ENCODE measurements around the gene PAX8. TPM values are rescaled to one million over a fixed set of nuclear protein-coding genes. Genes with fewer than 3 reads are reported as not detected.

The PAX8 gene
- total RNA-seq, 1 donor = 2.9 TPM

GRCh38 chr2:113207021-113207420 is 71.7 kb downstream of the PAX8 start:
- DNase-seq (ENCODE audit: insufficient read length, low spot score, missing footprints) = peak; percentile 59
- H3K4me2 ChIP-seq (ENCODE audit: insufficient read depth, low read length) = no peak overlapping the region
- TF ChIP-seq CTCF (IDR thresholded peaks at IDR 0.05; ENCODE audit: extremely low read depth, low read depth, low read length) = no peak
- no peak overlapping the region for H2AFZ ChIP-seq (ENCODE audit: low read length)
- H3K36me3 ChIP-seq (ENCODE audit: insufficient read depth, low read length) = no peaks in the 10 kb centered on the region
- no peak overlapping the region for H3K27ac ChIP-seq (ENCODE audit: low read depth, low read length)
- H4K20me1 ChIP-seq (ENCODE audit: insufficient read depth, low read length) = no peaks in the 10 kb centered on the region
- H3K27me3 ChIP-seq (ENCODE audit: insufficient read depth, low read length) = no peaks in the 10 kb centered on the region
- H3K9me3 ChIP-seq (ENCODE audit: low read depth, low read length) = no peaks in the 10 kb centered on the region
- peaks cover 18% of the 10 kb centered on the region for H3K4me1 ChIP-seq (ENCODE audit: insufficient read depth, low read length)
- H3K79me2 ChIP-seq (ENCODE audit: insufficient read depth, low read length) = no peaks in the 10 kb centered on the region
- H3K4me3 ChIP-seq (ENCODE audit: insufficient read depth, low read length) = no peak overlapping the region

GRCh38 chr2:113206251-113206650 is 72.5 kb downstream of the PAX8 start:
- H3K27ac ChIP-seq (ENCODE audit: low read depth, low read length) = no peak overlapping the region

GRCh38 chr2:113203901-113204519 is 74.7 kb downstream of the PAX8 start:
- peak; percentile 96 for DNase-seq (ENCODE audit: insufficient read length, low spot score, missing footprints)
- H3K36me3 ChIP-seq (ENCODE audit: insufficient read depth, low read length) = no peaks in the 10 kb centered on the region
- H3K4me1 ChIP-seq (ENCODE audit: insufficient read depth, low read length) = peaks cover 10% of the 10 kb centered on the region
- H3K27me3 ChIP-seq (ENCODE audit: insufficient read depth, low read length) = no peaks in the 10 kb centered on the region
- no peaks in the 10 kb centered on the region for H3K9me3 ChIP-seq (ENCODE audit: low read depth, low read length)
- no peak overlapping the region for H2AFZ ChIP-seq (ENCODE audit: low read length)
- TF ChIP-seq CTCF (IDR thresholded peaks at IDR 0.05; ENCODE audit: extremely low read depth, low read depth, low read length) = peak; percentile 92
- no peak overlapping the region for H3K4me3 ChIP-seq (ENCODE audit: insufficient read depth, low read length)
- H3K27ac ChIP-seq (ENCODE audit: low read depth, low read length) = no peak overlapping the region
- H3K4me2 ChIP-seq (ENCODE audit: insufficient read depth, low read length) = no peak overlapping the region
- H3K79me2 ChIP-seq (ENCODE audit: insufficient read depth, low read length) = no peaks in the 10 kb centered on the region
- no peaks in the 10 kb centered on the region for H4K20me1 ChIP-seq (ENCODE audit: insufficient read depth, low read length)

More at GRCh38 chr2:113206251-113206650, 72.5 kb downstream of the PAX8 start:
- Histone ChIP-seq H3K36me3 (ENCODE audit: insufficient read depth, low read length) (no peaks in the 10 kb centered on the region), H3K27me3 (ENCODE audit: insufficient read depth, low read length) (no peaks in the 10 kb centered on the region), H2AFZ (ENCODE audit: low read length) (no peak overlapping the region), H4K20me1 (ENCODE audit: insufficient read depth, low read length) (no peaks in the 10 kb centered on the region), H3K4me3 (ENCODE audit: insufficient read depth, low read length) (no peak overlapping the region), H3K79me2 (ENCODE audit: insufficient read depth, low read length) (no peaks in the 10 kb centered on the region), H3K4me2 (ENCODE audit: insufficient read depth, low read length) (no peak overlapping the region), H3K9me3 (ENCODE audit: low read depth, low read length) (no peaks in the 10 kb centered on the region), H3K4me1 (ENCODE audit: insufficient read depth, low read length) (peaks cover 12% of the 10 kb centered on the region)
- DNase-seq (ENCODE audit: insufficient read length, low spot score, missing footprints) = peak; percentile 34
- TF ChIP-seq CTCF (IDR thresholded peaks at IDR 0.05; ENCODE audit: extremely low read depth, low read depth, low read length) = no peak

- TF ChIP-seq CTCF (IDR thresholded peaks at IDR 0.05; ENCODE audit: extremely low read depth, low read depth, low read length) = no peak
- no peaks in the 10 kb centered on the region for H3K36me3 ChIP-seq (ENCODE audit: insufficient read depth, low read length)
- peaks cover 13% of the 10 kb centered on the region for H3K4me1 ChIP-seq (ENCODE audit: insufficient read depth, low read length)
- H2AFZ ChIP-seq (ENCODE audit: low read length) = no peak overlapping the region
- H3K27ac ChIP-seq (ENCODE audit: low read depth, low read length) = no peak overlapping the region
- no peaks in the 10 kb centered on the region for H3K9me3 ChIP-seq (ENCODE audit: low read depth, low read length)
- no peak for DNase-seq (ENCODE audit: insufficient read length, low spot score, missing footprints)
- H4K20me1 ChIP-seq (ENCODE audit: insufficient read depth, low read length) = no peaks in the 10 kb centered on the region
- H3K27me3 ChIP-seq (ENCODE audit: insufficient read depth, low read length) = no peaks in the 10 kb centered on the region
- H3K4me3 ChIP-seq (ENCODE audit: insufficient read depth, low read length) = no peak overlapping the region
- H3K79me2 ChIP-seq (ENCODE audit: insufficient read depth, low read length) = no peaks in the 10 kb centered on the region
- no peak overlapping the region for H3K4me2 ChIP-seq (ENCODE audit: insufficient read depth, low read length)
Observed at GRCh38 chr2:113203217-113203530, 75.5 kb downstream of the PAX8 start.

Measured in osteoblast (primary cell).